Fibroblast of villous mesenchyme (primary cell): Measurements from ENCODE around the gene ZDHHC17. TPM values are rescaled to one million over a fixed set of nuclear protein-coding genes. Genes with fewer than 3 reads are reported as not detected.

Source experiments
- DNase-seq: peaks from one replicate; pipeline ENCODE4 v3.0.0-alpha.2; 2010; ENCODE audit warnings: low read depth
- H3K4me3 ChIP-seq: 2 replicates; pipeline ENCODE4 v1.5.1; 2011; ENCODE audit warnings: low read depth, mild to moderate bottlenecking, low read length
- CTCF ChIP-seq: IDR thresholded peaks from 2 replicates; pipeline ENCODE4 v1.5.1; 2012; ENCODE audit warnings: low read depth, mild to moderate bottlenecking, low read length; ENCODE audit not compliant: insufficient read depth
- total RNA-seq: library from RNA; depleted of rRNA; stranded (reverse); fragments of >200 nt; gene quantifications from 2 replicates; pipeline ENCODE4 v1.2.3, GENCODE V29; 2012

The ZDHHC17 gene
- total RNA-seq, 1 donor, result 73.0 TPM

DNA sequence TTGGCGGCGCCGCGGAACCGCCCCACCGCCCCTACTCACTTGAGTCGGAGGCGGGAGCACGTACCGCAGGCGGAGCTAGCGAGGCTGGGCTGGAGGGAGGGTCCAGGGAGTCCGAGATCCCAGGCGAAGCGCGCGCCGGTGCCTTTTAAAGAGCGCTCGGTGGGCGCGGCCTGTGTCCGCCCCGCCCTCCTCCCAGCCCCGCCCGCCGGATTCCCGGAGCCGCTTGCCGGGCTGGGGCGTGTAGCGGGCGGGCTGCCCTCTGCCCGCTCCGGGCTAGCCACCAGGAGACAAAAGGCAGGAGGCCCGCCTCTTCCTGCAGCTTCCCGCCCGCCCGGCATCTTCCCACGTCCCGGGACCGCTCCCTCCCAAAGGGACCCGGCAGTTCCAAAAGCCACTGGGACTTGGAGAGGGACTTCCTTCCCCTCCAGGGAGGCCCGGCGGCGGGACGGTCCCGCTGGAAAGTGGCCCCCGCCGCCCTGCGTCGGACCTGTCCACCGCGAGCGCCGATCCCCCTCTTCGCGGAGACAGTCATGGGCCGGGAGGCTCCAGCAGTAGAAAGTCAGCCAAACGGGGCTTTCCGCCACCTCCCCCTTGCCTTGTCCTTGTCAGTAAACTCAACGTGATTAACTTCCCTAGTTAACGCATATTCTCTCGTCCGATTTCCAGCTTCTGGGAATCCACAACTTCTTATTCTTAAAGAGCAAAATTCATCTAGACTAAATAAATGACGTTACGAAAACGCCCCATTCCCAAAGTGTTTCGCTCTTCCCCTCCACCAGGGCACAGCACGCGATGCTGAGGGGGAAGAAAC lies 115.2 kb downstream of the ZDHHC17 start, which contains the start of gene CSRP2:
Gene CSRP2, minus strand, starts transcription at position 121 of the 811 bp plus-strand sequence. CDS start 12,759 bp downstream, outside the sequence.
- H3K4me3 ChIP-seq, result peak within 1 kb of the TSS; percentile 79
- peak; percentile 40 for TF ChIP-seq CTCF
- peak; percentile 84 for DNase-seq

- DNase-seq, result no peak
- TF ChIP-seq CTCF, result no peak
- H3K4me3 ChIP-seq, result peak overlapping the region; percentile 79
Observed at GRCh38 chr12:76879710-76880518, 116.0 kb downstream of the ZDHHC17 start.

DNA sequence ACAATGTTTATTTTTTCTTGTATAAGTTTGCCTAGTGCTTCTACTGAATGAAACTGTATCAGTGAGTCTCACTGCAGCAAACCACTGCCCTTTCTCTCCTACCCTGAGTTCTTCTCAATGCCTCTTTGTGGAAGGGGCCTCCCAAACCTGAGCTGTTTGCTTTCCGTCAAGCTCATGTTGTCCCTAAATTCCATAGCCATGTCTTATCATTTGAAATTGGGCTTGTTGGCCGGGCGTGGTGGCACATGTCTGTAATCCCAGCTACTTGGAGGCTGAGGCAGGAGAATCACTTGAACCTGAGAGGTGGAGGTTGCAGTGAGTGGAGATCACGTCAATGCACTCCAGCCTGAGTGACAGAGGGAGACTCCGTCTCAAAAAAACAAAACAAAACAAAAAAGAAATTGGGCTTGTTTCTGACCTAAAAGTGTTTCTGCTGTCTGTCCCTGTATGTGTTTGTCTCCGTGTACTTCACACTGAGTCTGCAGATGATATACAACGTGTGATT lies 116.7 kb downstream of the ZDHHC17 start:
- TF ChIP-seq CTCF, result no peak
- no peak for DNase-seq

DNA sequence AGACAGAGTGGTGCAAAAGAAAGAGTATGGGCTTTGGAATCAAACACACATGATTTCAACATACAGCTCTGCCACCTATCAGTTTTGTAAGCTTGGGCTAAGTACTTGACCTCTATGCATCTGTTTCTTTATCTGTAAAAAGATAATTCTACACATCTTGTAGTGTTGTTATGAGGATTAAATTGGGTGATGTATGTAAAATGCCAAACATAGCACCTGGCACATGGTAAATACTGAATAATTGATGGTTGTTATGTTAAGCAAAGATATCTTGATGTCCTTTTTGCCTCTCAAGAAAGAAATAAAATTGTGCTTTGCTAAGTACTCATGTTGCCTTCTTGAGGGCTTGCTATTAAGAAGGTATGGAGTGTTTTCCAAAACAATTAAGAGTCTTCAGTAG lies 117.2 kb downstream of the ZDHHC17 start:
- no peak for DNase-seq
- no peak overlapping the region for H3K4me3 ChIP-seq
- no peak for TF ChIP-seq CTCF

More for the DNA sequence above, 116.7 kb downstream of the ZDHHC17 start:
- no peak overlapping the region for H3K4me3 ChIP-seq

DNA sequence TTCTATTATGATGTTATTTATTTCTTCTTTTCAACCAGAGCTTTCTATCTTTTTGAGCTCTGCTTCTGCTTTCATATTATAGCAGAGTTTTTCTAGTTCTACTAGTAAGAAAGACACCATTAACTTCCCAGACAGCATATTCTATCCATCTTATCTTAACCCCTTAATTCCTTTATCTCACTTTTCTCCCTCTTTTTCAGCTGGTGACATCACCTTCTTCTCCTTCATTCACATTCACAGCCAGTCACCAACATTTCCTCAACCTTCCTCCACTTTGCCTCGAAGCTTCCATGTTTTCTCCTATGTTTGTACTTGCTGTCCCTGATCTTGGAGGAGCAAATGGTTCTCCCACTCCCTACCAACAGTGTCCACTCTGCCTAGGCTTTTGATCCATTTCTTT lies 118.5 kb downstream of the ZDHHC17 start:
- TF ChIP-seq CTCF, result no peak
- DNase-seq, result no peak
- H3K4me3 ChIP-seq, result no peak overlapping the region

DNA sequence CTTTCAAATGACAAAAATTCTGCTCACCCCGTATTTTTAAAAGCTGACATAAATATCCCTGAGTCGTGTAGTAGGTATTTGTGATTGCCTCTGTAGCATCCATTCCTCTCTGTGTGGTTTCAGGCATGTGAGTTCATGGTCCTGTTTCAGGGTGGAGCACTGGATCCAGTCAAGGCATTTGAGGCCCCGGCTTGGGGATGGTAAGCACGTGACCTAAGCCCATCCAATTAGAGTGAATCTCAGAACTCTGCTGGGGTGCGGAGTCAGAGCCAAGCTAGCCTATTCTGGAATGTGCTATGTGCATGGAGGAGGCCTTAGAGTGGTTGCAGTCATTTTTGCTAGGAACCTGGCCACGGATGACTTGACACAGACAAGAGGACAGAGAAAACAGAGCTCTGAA lies 119.2 kb downstream of the ZDHHC17 start:
- no peak for TF ChIP-seq CTCF
- DNase-seq, result peak; percentile 23
- no peak overlapping the region for H3K4me3 ChIP-seq
